Measurements from ENCODE around the gene NAA80. TPM values are rescaled to one million over a fixed set of nuclear protein-coding genes. Genes with fewer than 3 reads are reported as not detected.

NAA80 gene
- polyA plus RNA-seq, 1 donor: 9.6 TPM

- H3K36me3 ChIP-seq (ENCODE audit: control insufficient read depth, insufficient read depth, low read length): peaks cover 73% of the 10 kb centered on the region
- peaks cover 10% of the 10 kb centered on the region for H3K4me1 ChIP-seq (ENCODE audit: control insufficient read depth, insufficient read depth, low read length)
- no CpG with 5 or more reads among the region's 9 CpGs for WGBS (ENCODE audit: insufficient coverage, low lambda C conversion rate)
- no peak overlapping the region for H3K4me3 ChIP-seq (ENCODE audit: low read length)
- H3K27ac ChIP-seq (ENCODE audit: low read length): no peak overlapping the region
- peaks cover 11% of the 10 kb centered on the region for H3K9me3 ChIP-seq (ENCODE audit: control insufficient read depth, low read depth, low read length)
- no peak for DNase-seq
- no peaks in the 10 kb centered on the region for H3K27me3 ChIP-seq (ENCODE audit: control insufficient read depth, insufficient read depth, low read length)
Observed at GRCh38 chr3:50255251-50255615, 44.0 kb downstream of the NAA80 start.

- Histone ChIP-seq H3K27ac (ENCODE audit: low read length) (no peak overlapping the region), H3K4me3 (ENCODE audit: low read length) (no peak overlapping the region), H3K4me1 (ENCODE audit: control insufficient read depth, insufficient read depth, low read length) (peaks cover 10% of the 10 kb centered on the region), H3K27me3 (ENCODE audit: control insufficient read depth, insufficient read depth, low read length) (no peaks in the 10 kb centered on the region), H3K9me3 (ENCODE audit: control insufficient read depth, low read depth, low read length) (peaks cover 11% of the 10 kb centered on the region), H3K36me3 (ENCODE audit: control insufficient read depth, insufficient read depth, low read length) (peaks cover 74% of the 10 kb centered on the region)
- no CpG with 5 or more reads among the region's 8 CpGs for WGBS (ENCODE audit: insufficient coverage, low lambda C conversion rate)
- no peak for DNase-seq
Observed at GRCh38 chr3:50254577-50255250, 44.5 kb downstream of the NAA80 start.

GRCh38 chr3:50251220-50251619 lies 48.0 kb downstream of the NAA80 start:
- Histone ChIP-seq H3K27me3 (ENCODE audit: control insufficient read depth, insufficient read depth, low read length) (no peaks in the 10 kb centered on the region), H3K9me3 (ENCODE audit: control insufficient read depth, low read depth, low read length) (no peaks in the 10 kb centered on the region), H3K36me3 (ENCODE audit: control insufficient read depth, insufficient read depth, low read length) (peaks cover 72% of the 10 kb centered on the region), H3K4me1 (ENCODE audit: control insufficient read depth, insufficient read depth, low read length) (peaks cover 32% of the 10 kb centered on the region), H3K4me3 (ENCODE audit: low read length) (no peak overlapping the region), H3K27ac (ENCODE audit: low read length) (no peak overlapping the region)
- no peak for DNase-seq
- WGBS (ENCODE audit: insufficient coverage, low lambda C conversion rate): no CpG with 5 or more reads among the region's 8 CpGs

GRCh38 chr3:50250514-50250913 lies 48.7 kb downstream of the NAA80 start:
- Histone ChIP-seq H3K27ac (ENCODE audit: low read length) (no peak overlapping the region), H3K4me1 (ENCODE audit: control insufficient read depth, insufficient read depth, low read length) (peaks cover 37% of the 10 kb centered on the region), H3K36me3 (ENCODE audit: control insufficient read depth, insufficient read depth, low read length) (peaks cover 66% of the 10 kb centered on the region), H3K9me3 (ENCODE audit: control insufficient read depth, low read depth, low read length) (no peaks in the 10 kb centered on the region), H3K27me3 (ENCODE audit: control insufficient read depth, insufficient read depth, low read length) (no peaks in the 10 kb centered on the region), H3K4me3 (ENCODE audit: low read length) (no peak overlapping the region)
- no peak for DNase-seq
- no CpG with 5 or more reads among the region's 4 CpGs for WGBS (ENCODE audit: insufficient coverage, low lambda C conversion rate)

- Histone ChIP-seq H3K9me3 (ENCODE audit: control insufficient read depth, low read depth, low read length) (no peaks in the 10 kb centered on the region), H3K4me3 (ENCODE audit: low read length) (no peak overlapping the region), H3K4me1 (ENCODE audit: control insufficient read depth, insufficient read depth, low read length) (peaks cover 41% of the 10 kb centered on the region), H3K27me3 (ENCODE audit: control insufficient read depth, insufficient read depth, low read length) (no peaks in the 10 kb centered on the region), H3K27ac (ENCODE audit: low read length) (no peak overlapping the region), H3K36me3 (ENCODE audit: control insufficient read depth, insufficient read depth, low read length) (peaks cover 59% of the 10 kb centered on the region)
- no CpG with 5 or more reads among the region's 5 CpGs for WGBS (ENCODE audit: insufficient coverage, low lambda C conversion rate)
- no peak for DNase-seq
Observed at GRCh38 chr3:50249457-50249856, 49.7 kb downstream of the NAA80 start.

- DNase-seq: peak in 1 of 2 donors; percentile 42
- WGBS (ENCODE audit: insufficient coverage, low lambda C conversion rate): no CpG with 5 or more reads among the region's 3 CpGs
- Histone ChIP-seq H3K4me3 (ENCODE audit: low read length) (no peak overlapping the region), H3K27me3 (ENCODE audit: control insufficient read depth, insufficient read depth, low read length) (no peaks in the 10 kb centered on the region), H3K27ac (ENCODE audit: low read length) (peak overlapping the region; percentile 40), H3K9me3 (ENCODE audit: control insufficient read depth, low read depth, low read length) (no peaks in the 10 kb centered on the region), H3K36me3 (ENCODE audit: control insufficient read depth, insufficient read depth, low read length) (peaks cover 59% of the 10 kb centered on the region), H3K4me1 (ENCODE audit: control insufficient read depth, insufficient read depth, low read length) (peaks cover 41% of the 10 kb centered on the region)
Observed at GRCh38 chr3:50248387-50248786, 50.8 kb downstream of the NAA80 start.

GRCh38 chr3:50246517-50246954 lies 52.7 kb downstream of the NAA80 start:
- no peaks in the 10 kb centered on the region for H3K9me3 ChIP-seq (ENCODE audit: control insufficient read depth, low read depth, low read length)
- peaks cover 43% of the 10 kb centered on the region for H3K4me1 ChIP-seq (ENCODE audit: control insufficient read depth, insufficient read depth, low read length)
- peaks cover 50% of the 10 kb centered on the region for H3K36me3 ChIP-seq (ENCODE audit: control insufficient read depth, insufficient read depth, low read length)
- peak in 1 of 2 donors; percentile 52 for DNase-seq
- no peaks in the 10 kb centered on the region for H3K27me3 ChIP-seq (ENCODE audit: control insufficient read depth, insufficient read depth, low read length)
- no peak overlapping the region for H3K4me3 ChIP-seq (ENCODE audit: low read length)
- peak overlapping the region; percentile 70 for H3K27ac ChIP-seq (ENCODE audit: low read length)
- no CpG with 5 or more reads among the region's 10 CpGs for WGBS (ENCODE audit: insufficient coverage, low lambda C conversion rate)

Other genes with a start within 250 kb of the NAA80 start
- 272 TPM for gene RBM5, start 210.5 kb downstream of the NAA80 start, polyA plus RNA-seq
- 8.9 TPM for gene SEMA3F, start 144.1 kb downstream of the NAA80 start, polyA plus RNA-seq
- not detected for gene GNAT1, start 107.8 kb downstream of the NAA80 start, polyA plus RNA-seq
- gene SLC38A3, start 94.1 kb downstream of the NAA80 start, polyA plus RNA-seq: 2.0 TPM
- gene GNAI2, start 63.2 kb downstream of the NAA80 start, polyA plus RNA-seq: 118 TPM
- gene SEMA3B, start 30.3 kb downstream of the NAA80 start, polyA plus RNA-seq: 87.0 TPM
- 0.25 TPM for gene LSMEM2, start 20.3 kb downstream of the NAA80 start, polyA plus RNA-seq
- 55.4 TPM for gene IFRD2, start 7.0 kb downstream of the NAA80 start, polyA plus RNA-seq
- gene HYAL3, start within 50 bp of the NAA80 start, polyA plus RNA-seq: 2.7 TPM
- 2.1 TPM for gene HYAL1, start 4.2 kb upstream of the NAA80 start, polyA plus RNA-seq
- 37.2 TPM for gene HYAL2, start 23.3 kb upstream of the NAA80 start, polyA plus RNA-seq
- gene TUSC2, start 28.8 kb upstream of the NAA80 start, polyA plus RNA-seq: 28.0 TPM
- 19.5 TPM for gene RASSF1, start 41.4 kb upstream of the NAA80 start, polyA plus RNA-seq
- 0.99 TPM for gene ZMYND10, start 46.3 kb upstream of the NAA80 start, polyA plus RNA-seq
- gene NPRL2, start 51.4 kb upstream of the NAA80 start, polyA plus RNA-seq: 20.7 TPM
- 20.6 TPM for gene CYB561D2, start 51.5 kb upstream of the NAA80 start, polyA plus RNA-seq
- gene TMEM115, start 60.1 kb upstream of the NAA80 start, polyA plus RNA-seq: 44.2 TPM
- 7.5 TPM for gene CACNA2D2, start 204.2 kb upstream of the NAA80 start, polyA plus RNA-seq